ENCODE results near the gene WDR73. TPM values are rescaled to one million over a fixed set of nuclear protein-coding genes. Genes with fewer than 3 reads are reported as not detected.

WDR73 gene
- total and polyA plus RNA-seq, 2 donors (not counting 1 experiment from before 2014, with no cell fraction given): 16.8 to 38.3 TPM

GRCh38 chr15:84654689-84655453 is 788 bp upstream of the WDR73 start:
- Histone ChIP-seq H2AFZ (ENCODE audit: low read length) (no peak overlapping the region), H3K4me1 (ENCODE audit: control insufficient read depth, extremely low read depth, insufficient read depth, low read length) (peaks cover 11% of the 10 kb centered on the region), H3K27me3 (ENCODE audit: control insufficient read depth, insufficient read depth, low read length) (no peaks in the 10 kb centered on the region), H3K9me3 (ENCODE audit: control insufficient read depth, insufficient read depth, low read depth, low read length) (no peaks in the 10 kb centered on the region), H3K9ac (ENCODE audit: insufficient read depth, low read length) (peak overlapping the region; percentile 83), H3K36me3 (ENCODE audit: control insufficient read depth, insufficient read depth, low read length) (peaks cover 8% of the 10 kb centered on the region), H3K27ac (ENCODE audit: insufficient read depth, low read length) (peak overlapping the region; percentile 93), H3K4me3 (replicated peaks in 1 of 4; ENCODE audit: control extremely low read depth in 1 of 4, insufficient read depth in 1 of 4, low read depth in 3 of 4, low read length in 4 of 4) (peak overlapping the region; percentile 59 to 99 (median 86)), H3K4me2 (ENCODE audit: extremely low read depth, insufficient read depth, low read length) (peak overlapping the region; percentile 90), H4K20me1 (ENCODE audit: control insufficient read depth, extremely low read depth, insufficient read depth, low read length) (no peaks in the 10 kb centered on the region), H3K79me2 (ENCODE audit: control insufficient read depth, insufficient read depth, low read length) (peaks cover 16% of the 10 kb centered on the region)
- peak; percentile 75 to 82 for DNase-seq (ENCODE audit: low read depth in 2 of 2)
- TF ChIP-seq EZH2 (IDR thresholded peaks at IDR 0.05; ENCODE audit: low read length, missing control alignments) (no peak), CTCF (conservative IDR thresholded peaks at IDR 0.05 in 1 of 2, IDR thresholded peaks at IDR 0.05 in 1 of 2; ENCODE audit: low read depth in 1 of 2, low read length in 2 of 2) (peak; percentile 60 to 68)

- Histone ChIP-seq H3K4me1 (ENCODE audit: control insufficient read depth, extremely low read depth, insufficient read depth, low read length) (peaks cover 11% of the 10 kb centered on the region), H3K36me3 (ENCODE audit: control insufficient read depth, insufficient read depth, low read length) (peaks cover 13% of the 10 kb centered on the region), H3K27ac (ENCODE audit: insufficient read depth, low read length) (peak overlapping the region; percentile 93), H3K79me2 (ENCODE audit: control insufficient read depth, insufficient read depth, low read length) (peaks cover 16% of the 10 kb centered on the region), H3K9me3 (ENCODE audit: control insufficient read depth, insufficient read depth, low read depth, low read length) (no peaks in the 10 kb centered on the region), H3K4me2 (ENCODE audit: extremely low read depth, insufficient read depth, low read length) (peak overlapping the region; percentile 95), H2AFZ (ENCODE audit: low read length) (peak overlapping the region; percentile 23), H3K27me3 (ENCODE audit: control insufficient read depth, insufficient read depth, low read length) (no peaks in the 10 kb centered on the region), H3K4me3 (replicated peaks in 1 of 4; ENCODE audit: control extremely low read depth in 1 of 4, insufficient read depth in 1 of 4, low read depth in 3 of 4, low read length in 4 of 4) (peak overlapping the region; percentile 59 to 99 (median 86)), H4K20me1 (ENCODE audit: control insufficient read depth, extremely low read depth, insufficient read depth, low read length) (no peaks in the 10 kb centered on the region), H3K9ac (ENCODE audit: insufficient read depth, low read length) (peak overlapping the region; percentile 83)
- TF ChIP-seq EZH2 (IDR thresholded peaks at IDR 0.05; ENCODE audit: low read length, missing control alignments): no peak
- no peak for TF ChIP-seq CTCF (conservative IDR thresholded peaks at IDR 0.05 in 1 of 2, IDR thresholded peaks at IDR 0.05 in 1 of 2; ENCODE audit: low read depth in 1 of 2, low read length in 2 of 2)
- no peak for DNase-seq (ENCODE audit: low read depth in 2 of 2)
These were observed 536 bp downstream of the WDR73 start for GRCh38 chr15:84653584-84653909.

DNA sequence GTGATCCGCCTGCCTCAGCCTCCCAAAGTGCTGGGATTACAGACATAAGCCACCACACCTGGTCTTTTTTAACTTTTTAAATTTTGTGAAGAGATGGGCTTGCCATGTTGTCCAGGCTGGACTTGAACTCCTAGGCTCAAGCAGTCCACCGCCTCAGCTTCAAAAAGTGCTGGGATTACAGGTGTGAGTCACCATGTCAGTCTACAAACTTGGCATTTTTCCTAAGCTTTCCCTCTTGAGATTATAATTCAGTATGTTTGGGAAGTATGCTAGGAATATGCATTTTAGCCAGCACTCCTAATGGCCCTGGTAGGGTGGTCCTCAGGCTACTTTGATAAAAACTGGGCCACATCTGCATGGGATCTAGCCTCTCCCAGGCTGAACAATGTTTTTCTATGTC is 4.4 kb downstream of the WDR73 start:
- H3K4me1 ChIP-seq (ENCODE audit: control insufficient read depth, extremely low read depth, insufficient read depth, low read length): peaks cover 9% of the 10 kb centered on the region
- H2AFZ ChIP-seq (ENCODE audit: low read length): no peak overlapping the region
- H3K36me3 ChIP-seq (ENCODE audit: control insufficient read depth, insufficient read depth, low read length): peaks cover 30% of the 10 kb centered on the region
- no peaks in the 10 kb centered on the region for H3K9me3 ChIP-seq (ENCODE audit: control insufficient read depth, insufficient read depth, low read depth, low read length)
- DNase-seq (ENCODE audit: low read depth in 2 of 2): no peak
- peaks cover 16% of the 10 kb centered on the region for H3K79me2 ChIP-seq (ENCODE audit: control insufficient read depth, insufficient read depth, low read length)
- no peak overlapping the region for H3K27ac ChIP-seq (ENCODE audit: insufficient read depth, low read length)
- no peaks in the 10 kb centered on the region for H3K27me3 ChIP-seq (ENCODE audit: control insufficient read depth, insufficient read depth, low read length)
- H3K4me3 ChIP-seq (replicated peaks in 1 of 4; ENCODE audit: control extremely low read depth in 1 of 4, insufficient read depth in 1 of 4, low read depth in 3 of 4, low read length in 4 of 4): no peak overlapping the region
- H4K20me1 ChIP-seq (ENCODE audit: control insufficient read depth, extremely low read depth, insufficient read depth, low read length): no peaks in the 10 kb centered on the region
- TF ChIP-seq CTCF (conservative IDR thresholded peaks at IDR 0.05 in 1 of 2, IDR thresholded peaks at IDR 0.05 in 1 of 2; ENCODE audit: low read depth in 1 of 2, low read length in 2 of 2) (no peak), EZH2 (IDR thresholded peaks at IDR 0.05; ENCODE audit: low read length, missing control alignments) (no peak)
- no peak overlapping the region for H3K4me2 ChIP-seq (ENCODE audit: extremely low read depth, insufficient read depth, low read length)
- H3K9ac ChIP-seq (ENCODE audit: insufficient read depth, low read length): no peak overlapping the region
